ENCODE data around the gene ARAF. TPM values are rescaled to one million over a fixed set of nuclear protein-coding genes. Genes with fewer than 3 reads are reported as not detected.

ARAF gene
- total RNA-seq, 1 experiment from 2014 or later: 63.5 TPM

- CTCF ChIA-PET: interaction anchor here (0.5 kb wide), 1 partner anchor 8 kb away, joined by 4 read pairs; no protein-coding TSS in a partner anchor
- intact Hi-C loops (cut with micrococcal nuclease): no loop called here
- Mint-ChIP-seq H3K27me3 (ENCODE audit: insufficient read depth, unreplicated experiment) (no peaks in the 10 kb centered on the region), H3K4me3 (ENCODE audit: unreplicated experiment) (no peak overlapping the region), H3K9me3 (ENCODE audit: unreplicated experiment) (no peaks in the 10 kb centered on the region), H3K36me3 (ENCODE audit: insufficient read depth, unreplicated experiment) (no peaks in the 10 kb centered on the region), H3K4me1 (ENCODE audit: insufficient read depth, unreplicated experiment) (no peaks in the 10 kb centered on the region), H3K27ac (ENCODE audit: low read depth, unreplicated experiment) (no peak overlapping the region)
- POLR2A ChIA-PET: no interaction called here
- no peak for DNase-seq (ENCODE audit: unreplicated experiment)
- no TSS peak for BruUV-seq (replicated peaks)
- TF ChIP-seq CTCF (IDR thresholded peaks at IDR 0.05; ENCODE audit: unreplicated experiment): no peak
Measured at GRCh38 chrX:47605024-47605423, 44.0 kb downstream of the ARAF start.

DNA sequence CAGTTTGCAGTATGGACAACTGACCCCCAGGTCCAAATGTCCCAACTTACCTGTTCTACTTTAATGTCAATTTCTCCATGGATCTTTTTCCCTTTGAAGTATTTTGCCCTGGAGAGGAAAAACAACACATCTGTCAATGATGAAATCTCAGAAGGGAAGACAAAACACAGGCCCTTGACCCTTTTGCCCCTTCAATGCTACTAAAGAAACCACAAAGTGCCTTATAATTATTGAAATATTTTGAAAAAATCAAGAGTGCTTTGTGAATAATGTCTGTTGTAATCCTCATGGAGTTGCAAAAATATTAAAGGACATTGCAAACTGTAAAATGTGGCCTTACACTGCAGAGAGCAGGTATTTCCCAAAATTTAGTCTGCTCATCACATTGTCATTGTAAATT is 46.1 kb downstream of the ARAF start:
- intact Hi-C loops (cut with micrococcal nuclease): no loop called here
- no TSS peak for BruUV-seq (replicated peaks)
- TF ChIP-seq CTCF (IDR thresholded peaks at IDR 0.05; ENCODE audit: unreplicated experiment): no peak
- no peaks in the 10 kb centered on the region for H3K36me3 Mint-ChIP-seq (ENCODE audit: insufficient read depth, unreplicated experiment)
- ChIA-PET CTCF (no interaction called here), POLR2A (no interaction called here)
- no peak for DNase-seq (ENCODE audit: unreplicated experiment)
- no peaks in the 10 kb centered on the region for H3K27me3 Mint-ChIP-seq (ENCODE audit: insufficient read depth, unreplicated experiment)
- no peaks in the 10 kb centered on the region for H3K9me3 Mint-ChIP-seq (ENCODE audit: unreplicated experiment)
- no peak overlapping the region for H3K27ac Mint-ChIP-seq (ENCODE audit: low read depth, unreplicated experiment)
- no peak overlapping the region for H3K4me3 Mint-ChIP-seq (ENCODE audit: unreplicated experiment)
- H3K4me1 Mint-ChIP-seq (ENCODE audit: insufficient read depth, unreplicated experiment): no peaks in the 10 kb centered on the region

DNA sequence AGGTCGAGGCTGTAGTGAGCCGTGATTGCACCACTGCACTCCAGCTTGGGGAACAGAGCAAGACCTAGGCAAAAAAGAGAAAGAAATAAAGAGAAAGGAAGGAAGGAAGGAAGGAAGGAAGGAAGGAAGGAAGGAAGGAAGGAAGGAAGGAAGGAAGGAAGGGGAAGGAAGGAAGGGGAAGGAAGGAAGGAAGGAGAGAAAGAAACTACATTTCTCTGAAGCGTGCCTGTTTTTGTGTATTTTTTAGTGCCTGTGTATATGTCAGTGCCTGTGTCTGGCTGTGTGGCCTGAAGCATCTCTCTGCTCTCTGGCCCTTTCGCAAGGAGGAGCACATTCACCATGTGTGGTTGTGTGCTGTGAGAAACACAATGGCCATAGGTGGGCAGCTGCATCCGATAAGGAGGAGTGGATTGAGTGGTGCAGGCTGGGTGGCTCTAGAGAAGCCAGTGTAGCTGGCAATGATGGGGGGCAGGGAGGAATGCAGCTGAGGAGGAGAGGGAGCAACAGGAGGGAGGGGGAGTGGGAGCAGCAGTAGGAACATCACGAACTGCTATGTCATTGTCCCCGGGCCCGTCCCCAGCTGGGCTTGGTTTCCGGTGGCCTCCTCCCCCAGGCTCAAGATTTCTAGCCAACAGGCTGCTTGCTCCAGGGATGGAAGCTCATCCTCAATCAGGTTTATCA is 47.3 kb downstream of the ARAF start:
- CTCF ChIA-PET: no interaction called here

DNA sequence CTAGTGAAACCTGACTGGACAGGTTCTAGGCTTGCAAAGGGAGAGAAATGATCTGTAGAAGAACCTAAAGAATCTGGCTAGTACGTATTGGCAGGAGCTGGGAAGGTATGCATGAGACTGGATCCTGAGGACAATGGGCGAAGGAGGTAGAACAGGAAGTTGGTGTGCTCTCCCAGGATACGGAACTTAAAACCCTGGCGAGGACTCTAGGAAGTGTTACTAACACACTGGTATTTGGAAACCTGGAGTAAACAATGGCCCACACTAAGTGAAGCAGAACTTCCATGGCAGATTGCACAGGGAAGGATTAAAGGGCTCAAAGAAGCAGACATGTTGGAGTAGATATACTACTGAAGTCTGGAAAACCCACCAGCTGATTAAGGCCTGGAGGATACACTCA is 49.5 kb downstream of the ARAF start:
- Mint-ChIP-seq H3K4me3 (ENCODE audit: unreplicated experiment) (no peak overlapping the region), H3K36me3 (ENCODE audit: insufficient read depth, unreplicated experiment) (no peaks in the 10 kb centered on the region), H3K9me3 (ENCODE audit: unreplicated experiment) (no peaks in the 10 kb centered on the region), H3K4me1 (ENCODE audit: insufficient read depth, unreplicated experiment) (no peaks in the 10 kb centered on the region), H3K27ac (ENCODE audit: low read depth, unreplicated experiment) (no peak overlapping the region), H3K27me3 (ENCODE audit: insufficient read depth, unreplicated experiment) (no peaks in the 10 kb centered on the region)
- ChIA-PET CTCF (no interaction called here), POLR2A (no interaction called here)
- intact Hi-C loops (cut with micrococcal nuclease): no loop called here
- no peak for TF ChIP-seq CTCF (IDR thresholded peaks at IDR 0.05; ENCODE audit: unreplicated experiment)
- no peak for DNase-seq (ENCODE audit: unreplicated experiment)
- no TSS peak for BruUV-seq (replicated peaks)

More for the DNA sequence above, 47.3 kb downstream of the ARAF start:
- H3K9me3 Mint-ChIP-seq (ENCODE audit: unreplicated experiment): no peaks in the 10 kb centered on the region
- H3K4me3 Mint-ChIP-seq (ENCODE audit: unreplicated experiment): no peak overlapping the region
- POLR2A ChIA-PET: interaction anchor here (0.6 kb wide), 1 partner anchor 43 kb away, joined by 4 read pairs; no protein-coding TSS in a partner anchor
- no peaks in the 10 kb centered on the region for H3K27me3 Mint-ChIP-seq (ENCODE audit: insufficient read depth, unreplicated experiment)
- no peak overlapping the region for H3K27ac Mint-ChIP-seq (ENCODE audit: low read depth, unreplicated experiment)
- H3K4me1 Mint-ChIP-seq (ENCODE audit: insufficient read depth, unreplicated experiment): no peaks in the 10 kb centered on the region
- BruUV-seq (replicated peaks): no TSS peak
- no peak for DNase-seq (ENCODE audit: unreplicated experiment)
- intact Hi-C loops (cut with micrococcal nuclease): no loop called here
- no peaks in the 10 kb centered on the region for H3K36me3 Mint-ChIP-seq (ENCODE audit: insufficient read depth, unreplicated experiment)
- TF ChIP-seq CTCF (IDR thresholded peaks at IDR 0.05; ENCODE audit: unreplicated experiment): no peak

All from MCF 10A (cell line).